Stomach smooth muscle (tissue), 2 donors: ENCODE results near the gene ZNF771.

Experiments used
- H3K27ac ChIP-seq: one replicate; pipeline ENCODE4 v1.7.0; 2013; ENCODE audit warnings: mild to moderate bottlenecking, low read length, inconsistent platforms
- H3K27me3 ChIP-seq, 2 donors: one replicate each; pipeline ENCODE4 v1.7.0; 2013; ENCODE audit warnings: low read length in 2 of 2; ENCODE audit not compliant: insufficient read depth in 2 of 2, control insufficient read depth in 1 of 2
- H3K36me3 ChIP-seq, 2 donors: one replicate each; pipeline ENCODE4 v1.7.0; 2013; ENCODE audit warnings: low read length in 2 of 2; ENCODE audit not compliant: control insufficient read depth in 2 of 2, insufficient read depth in 2 of 2
- H3K4me1 ChIP-seq: one replicate; pipeline ENCODE4 v1.7.0; 2013; ENCODE audit warnings: low read length; ENCODE audit not compliant: control insufficient read depth, insufficient read depth
- H3K4me3 ChIP-seq, 2 donors: one replicate each; pipeline ENCODE4 v1.7.0; 2013; ENCODE audit warnings: low read length in 2 of 2
- H3K9ac ChIP-seq, 2 donors: one replicate each; pipeline ENCODE4 v1.7.0; 2013; ENCODE audit warnings: low read length in 2 of 2, mild to moderate bottlenecking in 1 of 2
- H3K9me3 ChIP-seq, 2 donors: one replicate each; pipeline ENCODE4 v1.7.0; 2013; ENCODE audit warnings: low read length in 2 of 2; ENCODE audit not compliant: control insufficient read depth in 2 of 2
- donor health status: healthy.
- donor health status: Pancreatic carcinoma.

The ZNF771 gene

GRCh38 chr16:30399435-30400186 is 7.8 kb upstream of the ZNF771 start:
- Histone ChIP-seq H3K36me3 (peaks cover 6 to 16% of the 10 kb centered on the region in 2 donors), H3K9ac (peak overlapping the region; percentile 71 to 90), H3K27me3 (no peaks in the 10 kb centered on the region), H3K4me1 (peaks cover 33% of the 10 kb centered on the region), H3K27ac (peak overlapping the region; percentile 98), H3K9me3 (no peaks in the 10 kb centered on the region), H3K4me3 (peak overlapping the region; percentile 79 to 86)

- Histone ChIP-seq H3K27ac (no peak overlapping the region), H3K36me3 (peaks cover 6 to 15% of the 10 kb centered on the region in 2 donors), H3K9ac (no peak overlapping the region), H3K4me3 (no peak overlapping the region), H3K9me3 (no peaks in the 10 kb centered on the region), H3K27me3 (no peaks in the 10 kb centered on the region), H3K4me1 (peaks cover 24% of the 10 kb centered on the region)
Observed at GRCh38 chr16:30401768-30402425, 5.5 kb upstream of the ZNF771 start.

- Histone ChIP-seq H3K9me3 (no peaks in the 10 kb centered on the region), H3K27ac (peak overlapping the region; percentile 87), H3K4me1 (peaks cover 25% of the 10 kb centered on the region), H3K4me3 (peak overlapping the region; percentile 58 to 83), H3K36me3 (peaks cover 2 to 4% of the 10 kb centered on the region in 2 donors), H3K27me3 (no peaks in the 10 kb centered on the region), H3K9ac (peak overlapping the region; percentile 56 to 83)
Observed at GRCh38 chr16:30406795-30407101, 658 bp upstream of the ZNF771 start.

GRCh38 chr16:30407804-30408534 is 563 bp downstream of the ZNF771 start:
- H3K4me3 ChIP-seq: peak overlapping the region; percentile 58 to 83
- no peaks in the 10 kb centered on the region for H3K9me3 ChIP-seq
- H3K9ac ChIP-seq: peak overlapping the region; percentile 58 to 85
- peak overlapping the region; percentile 87 for H3K27ac ChIP-seq
- H3K36me3 ChIP-seq: peaks cover 3 to 5% of the 10 kb centered on the region in 2 donors
- H3K4me1 ChIP-seq: peaks cover 27% of the 10 kb centered on the region
- H3K27me3 ChIP-seq: no peaks in the 10 kb centered on the region

- H3K27me3 ChIP-seq: no peaks in the 10 kb centered on the region
- peak overlapping the region in 1 of 2 donors; percentile 47 for H3K4me3 ChIP-seq
- no peaks in the 10 kb centered on the region for H3K9me3 ChIP-seq
- peaks cover 13% of the 10 kb centered on the region in 2 donors for H3K36me3 ChIP-seq
- no peak overlapping the region for H3K27ac ChIP-seq
- H3K9ac ChIP-seq: peak overlapping the region; percentile 7 to 36
- H3K4me1 ChIP-seq: peaks cover 27% of the 10 kb centered on the region
Observed at GRCh38 chr16:30409125-30410060, 2.0 kb downstream of the ZNF771 start.

GRCh38 chr16:30413112-30413806 is 5.9 kb downstream of the ZNF771 start:
- Histone ChIP-seq H3K9ac (no peak overlapping the region), H3K9me3 (no peaks in the 10 kb centered on the region), H3K4me1 (peaks cover 32% of the 10 kb centered on the region), H3K4me3 (no peak overlapping the region), H3K27me3 (no peaks in the 10 kb centered on the region), H3K36me3 (peaks cover 13% of the 10 kb centered on the region in 2 donors), H3K27ac (no peak overlapping the region)

- Histone ChIP-seq H3K9ac (no peak overlapping the region), H3K27ac (no peak overlapping the region), H3K4me3 (no peak overlapping the region), H3K36me3 (peaks cover 13% of the 10 kb centered on the region in 2 donors), H3K9me3 (no peaks in the 10 kb centered on the region), H3K4me1 (peaks cover 27% of the 10 kb centered on the region), H3K27me3 (no peaks in the 10 kb centered on the region)
Observed at GRCh38 chr16:30414159-30414558, 6.8 kb downstream of the ZNF771 start.

- H3K9ac ChIP-seq: peak overlapping the region in 1 of 2 donors; percentile 21
- H3K36me3 ChIP-seq: peaks cover 13% of the 10 kb centered on the region in 2 donors
- H3K4me1 ChIP-seq: peaks cover 20% of the 10 kb centered on the region
- no peaks in the 10 kb centered on the region for H3K27me3 ChIP-seq
- no peaks in the 10 kb centered on the region for H3K9me3 ChIP-seq
- no peak overlapping the region for H3K4me3 ChIP-seq
- no peak overlapping the region for H3K27ac ChIP-seq
Observed at GRCh38 chr16:30416047-30416603, 8.7 kb downstream of the ZNF771 start.

- Histone ChIP-seq H3K9me3 (no peaks in the 10 kb centered on the region), H3K27ac (peak overlapping the region; percentile 18), H3K27me3 (no peaks in the 10 kb centered on the region), H3K4me1 (peaks cover 20% of the 10 kb centered on the region), H3K4me3 (peak overlapping the region; percentile 60 to 79), H3K36me3 (peaks cover 10 to 11% of the 10 kb centered on the region in 2 donors), H3K9ac (peak overlapping the region; percentile 60 to 64)
Observed at GRCh38 chr16:30416624-30417528, 9.5 kb downstream of the ZNF771 start.
